ENCODE measurements around the gene CDS2.

DNA sequence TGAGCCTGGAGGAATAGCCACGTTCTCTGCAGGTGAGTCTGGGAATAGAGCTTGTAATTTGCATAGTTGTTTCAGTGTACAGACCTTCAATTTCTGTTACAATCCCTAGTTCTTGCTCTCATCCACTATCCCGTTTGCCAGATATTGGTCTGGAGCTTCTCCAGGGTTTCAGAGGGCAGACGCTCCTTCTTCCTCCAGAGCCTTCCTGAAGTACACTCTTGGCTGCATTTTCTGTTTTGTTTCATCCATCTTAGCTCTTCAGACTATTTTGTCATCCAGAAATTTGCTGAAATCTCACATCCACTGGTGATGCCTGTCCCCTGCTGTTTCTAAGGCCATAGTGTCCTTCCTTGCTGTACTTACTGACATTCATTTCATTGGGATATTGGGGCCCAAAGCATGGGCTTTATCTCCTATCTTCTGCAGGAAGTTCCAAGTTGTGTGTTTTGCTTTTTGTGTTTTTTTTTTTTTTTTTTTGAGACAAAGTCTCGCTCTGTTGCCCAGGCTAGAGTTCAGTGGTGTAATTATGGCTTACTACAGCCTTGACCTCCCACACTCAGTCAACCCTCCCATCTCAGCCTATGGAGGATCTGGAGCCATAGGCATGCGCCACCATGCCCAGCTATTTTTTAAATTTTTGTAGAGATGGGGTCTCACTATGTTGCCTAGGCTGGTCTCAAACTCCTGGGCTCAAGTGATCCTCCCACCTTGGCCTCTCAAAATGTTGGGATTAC lies 18.7 kb downstream of the CDS2 start:
- TF ChIP-seq, protein P1, sequence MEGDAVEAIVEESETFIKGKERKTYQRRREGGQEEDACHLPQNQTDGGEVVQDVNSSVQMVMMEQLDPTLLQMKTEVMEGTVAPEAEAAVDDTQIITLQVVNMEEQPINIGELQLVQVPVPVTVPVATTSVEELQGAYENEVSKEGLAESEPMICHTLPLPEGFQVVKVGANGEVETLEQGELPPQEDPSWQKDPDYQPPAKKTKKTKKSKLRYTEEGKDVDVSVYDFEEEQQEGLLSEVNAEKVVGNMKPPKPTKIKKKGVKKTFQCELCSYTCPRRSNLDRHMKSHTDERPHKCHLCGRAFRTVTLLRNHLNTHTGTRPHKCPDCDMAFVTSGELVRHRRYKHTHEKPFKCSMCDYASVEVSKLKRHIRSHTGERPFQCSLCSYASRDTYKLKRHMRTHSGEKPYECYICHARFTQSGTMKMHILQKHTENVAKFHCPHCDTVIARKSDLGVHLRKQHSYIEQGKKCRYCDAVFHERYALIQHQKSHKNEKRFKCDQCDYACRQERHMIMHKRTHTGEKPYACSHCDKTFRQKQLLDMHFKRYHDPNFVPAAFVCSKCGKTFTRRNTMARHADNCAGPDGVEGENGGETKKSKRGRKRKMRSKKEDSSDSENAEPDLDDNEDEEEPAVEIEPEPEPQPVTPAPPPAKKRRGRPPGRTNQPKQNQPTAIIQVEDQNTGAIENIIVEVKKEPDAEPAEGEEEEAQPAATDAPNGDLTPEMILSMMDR (IDR thresholded peaks at IDR 0.05; ENCODE audit: low read depth, low read length): no peak
- TF ChIP-seq MYC (IDR thresholded peaks at IDR 0.05; ENCODE audit: low read depth, low read length) (no peak), POLR2A (IDR thresholded peaks at IDR 0.05; ENCODE audit: extremely low read depth, insufficient read length) (no peak)
- TF ChIP-seq, protein P2, sequence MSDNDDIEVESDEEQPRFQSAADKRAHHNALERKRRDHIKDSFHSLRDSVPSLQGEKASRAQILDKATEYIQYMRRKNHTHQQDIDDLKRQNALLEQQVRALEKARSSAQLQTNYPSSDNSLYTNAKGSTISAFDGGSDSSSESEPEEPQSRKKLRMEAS (IDR thresholded peaks at IDR 0.05; ENCODE audit: low read depth, low read length): no peak

Data from NB4 (cell line).